ENCODE data around the gene BACH1.

GRCh38 chr21:29366532-29366931 is 67.8 kb downstream of the BACH1 start:
- no peak for TF ChIP-seq CTCF (IDR thresholded peaks at IDR 0.05)
- no peak for TF ChIP-seq NFIC (IDR thresholded peaks at IDR 0.05; ENCODE audit: borderline replicate concordance)
- TF ChIP-seq REST (IDR thresholded peaks at IDR 0.05; ENCODE audit: low read depth, low read length) = no peak
- no peak for TF ChIP-seq RAD21 (IDR thresholded peaks at IDR 0.05; ENCODE audit: low read length)
- TF ChIP-seq EZH2phosphoT487 (IDR thresholded peaks at IDR 0.05; ENCODE audit: borderline replicate concordance, low read depth) = no peak
- TF ChIP-seq USF2 (IDR thresholded peaks at IDR 0.05; ENCODE audit: borderline replicate concordance, low read depth, low read length) = no peak
